Measurements from ENCODE around the gene IGFBP1. TPM values are rescaled to one million over a fixed set of nuclear protein-coding genes. Genes with fewer than 3 reads are reported as not detected.
A peak's percentile ranks its signal among the peaks of the same experiment; 100 is the strongest.
"Not testable (repeated sequence)": the region's sequence is repeated elsewhere in the genome, so short reads cannot be mapped to it uniquely, and the experiment has no call there.

The IGFBP1 gene
- total RNA-seq (not detected), polyA plus RNA-seq (not detected), total RNA-seq (not detected)

- Mint-ChIP-seq H3K27ac (no peak within 1 kb of the TSS), H3K9me3 (peaks cover 0 to 1% (median 0%) of the 10 kb centered on the region in 11 donors), H3K4me1 (peaks cover 0 to 3% (median 0%) of the 10 kb centered on the region in 7 donors), H3K36me3 (no peaks in the 10 kb centered on the region), H3K4me3 (peak within 1 kb of the TSS in 1 of 10 donors; percentile 9), H3K27me3 (peaks cover 48 to 81% (median 53%) of the 10 kb centered on the region in 5 donors)
- no peak within 1 kb of the TSS for H3K27ac ChIP-seq (ENCODE audit: low read depth, low read length)
- no peaks in the 10 kb centered on the region for H3K36me3 ChIP-seq (ENCODE audit: control insufficient read depth in 2 of 3, insufficient read depth in 3 of 3, low read length in 3 of 3)
- ChIA-PET POLR2A (no interaction called here), CTCF (no interaction called here)
- intact Hi-C loops (cut with micrococcal nuclease) = no loop called here
- no peaks in the 10 kb centered on the region for H3K9me3 ChIP-seq (ENCODE audit: control insufficient read depth in 2 of 3, low read length in 3 of 3)
- DNase-seq = no peak
- ATAC-seq = no peak
- no peaks in the 10 kb centered on the region for H3K27me3 ChIP-seq (ENCODE audit: control insufficient read depth in 2 of 2, insufficient read depth in 2 of 2, low read length in 2 of 2)
- no peaks in the 10 kb centered on the region for H3K4me1 ChIP-seq (ENCODE audit: control insufficient read depth in 2 of 2, insufficient read depth in 2 of 2, low read length in 2 of 2)
- H3K4me3 ChIP-seq (ENCODE audit: low read length) = no peak within 1 kb of the TSS
These were observed at the start of gene IGFBP1 for GRCh38 chr7:45888185-45888992. Gene IGFBP1, plus strand, starts transcription at chr7:45888488. Its CDS starts 165 bp downstream, at chr7:45888653.

GRCh38 chr7:45838852-45839251 is 49.4 kb upstream of the IGFBP1 start:
- H3K4me3 ChIP-seq (ENCODE audit: low read length); ATAC-seq: not testable (repeated sequence)

GRCh38 chr7:45841926-45842717 is 46.2 kb upstream of the IGFBP1 start:
- H3K4me3 Mint-ChIP-seq; H3K9me3 Mint-ChIP-seq; H3K4me3 ChIP-seq (ENCODE audit: low read length); intact Hi-C loops (cut with micrococcal nuclease); H3K4me1 Mint-ChIP-seq; H3K4me1 ChIP-seq (ENCODE audit: control insufficient read depth in 2 of 2, insufficient read depth in 2 of 2, low read length in 2 of 2); H3K27ac ChIP-seq (ENCODE audit: low read depth, low read length); DNase-seq; H3K27me3 ChIP-seq (ENCODE audit: control insufficient read depth in 2 of 2, insufficient read depth in 2 of 2, low read length in 2 of 2); H3K27ac Mint-ChIP-seq; H3K9me3 ChIP-seq (ENCODE audit: control insufficient read depth in 2 of 3, low read length in 3 of 3); POLR2A ChIA-PET; ATAC-seq; H3K27me3 Mint-ChIP-seq; H3K36me3 ChIP-seq (ENCODE audit: control insufficient read depth in 2 of 3, insufficient read depth in 3 of 3, low read length in 3 of 3); H3K36me3 Mint-ChIP-seq; CTCF ChIA-PET: not testable (repeated sequence)

More at GRCh38 chr7:45838852-45839251, 49.4 kb upstream of the IGFBP1 start:
- H3K27ac ChIP-seq (ENCODE audit: low read depth, low read length); POLR2A ChIA-PET; H3K27ac Mint-ChIP-seq; H3K36me3 ChIP-seq (ENCODE audit: control insufficient read depth in 2 of 3, insufficient read depth in 3 of 3, low read length in 3 of 3); H3K27me3 ChIP-seq (ENCODE audit: control insufficient read depth in 2 of 2, insufficient read depth in 2 of 2, low read length in 2 of 2); H3K4me1 Mint-ChIP-seq; H3K36me3 Mint-ChIP-seq; H3K27me3 Mint-ChIP-seq; CTCF ChIA-PET; H3K4me3 Mint-ChIP-seq; DNase-seq; H3K4me1 ChIP-seq (ENCODE audit: control insufficient read depth in 2 of 2, insufficient read depth in 2 of 2, low read length in 2 of 2); H3K9me3 Mint-ChIP-seq; H3K9me3 ChIP-seq (ENCODE audit: control insufficient read depth in 2 of 3, low read length in 3 of 3); intact Hi-C loops (cut with micrococcal nuclease): not testable (repeated sequence)

- intact Hi-C loops (cut with micrococcal nuclease); CTCF ChIA-PET; DNase-seq; H3K27ac ChIP-seq (ENCODE audit: low read depth, low read length); H3K27me3 ChIP-seq (ENCODE audit: control insufficient read depth in 2 of 2, insufficient read depth in 2 of 2, low read length in 2 of 2); H3K9me3 ChIP-seq (ENCODE audit: control insufficient read depth in 2 of 3, low read length in 3 of 3); H3K4me1 Mint-ChIP-seq; ATAC-seq; H3K27me3 Mint-ChIP-seq; H3K4me3 ChIP-seq (ENCODE audit: low read length); H3K27ac Mint-ChIP-seq; H3K36me3 ChIP-seq (ENCODE audit: control insufficient read depth in 2 of 3, insufficient read depth in 3 of 3, low read length in 3 of 3); H3K4me3 Mint-ChIP-seq; POLR2A ChIA-PET; H3K4me1 ChIP-seq (ENCODE audit: control insufficient read depth in 2 of 2, insufficient read depth in 2 of 2, low read length in 2 of 2); H3K9me3 Mint-ChIP-seq; H3K36me3 Mint-ChIP-seq: not testable (repeated sequence)
These were observed 41.8 kb upstream of the IGFBP1 start for GRCh38 chr7:45846536-45846935.

GRCh38 chr7:45848734-45849133 is 39.6 kb upstream of the IGFBP1 start:
- H3K9me3 Mint-ChIP-seq; H3K9me3 ChIP-seq (ENCODE audit: control insufficient read depth in 2 of 3, low read length in 3 of 3); H3K27me3 ChIP-seq (ENCODE audit: control insufficient read depth in 2 of 2, insufficient read depth in 2 of 2, low read length in 2 of 2); intact Hi-C loops (cut with micrococcal nuclease); ATAC-seq; H3K27ac Mint-ChIP-seq; POLR2A ChIA-PET; H3K27ac ChIP-seq (ENCODE audit: low read depth, low read length); H3K4me3 Mint-ChIP-seq; H3K4me1 Mint-ChIP-seq; H3K36me3 ChIP-seq (ENCODE audit: control insufficient read depth in 2 of 3, insufficient read depth in 3 of 3, low read length in 3 of 3); H3K36me3 Mint-ChIP-seq; CTCF ChIA-PET; H3K4me3 ChIP-seq (ENCODE audit: low read length); DNase-seq; H3K4me1 ChIP-seq (ENCODE audit: control insufficient read depth in 2 of 2, insufficient read depth in 2 of 2, low read length in 2 of 2): not testable (repeated sequence)
- H3K27me3 Mint-ChIP-seq = peaks cover 0 to 16% (median 8%) of the 10 kb centered on the region in 5 donors

- H3K4me1 ChIP-seq (ENCODE audit: control insufficient read depth in 2 of 2, insufficient read depth in 2 of 2, low read length in 2 of 2); H3K9me3 ChIP-seq (ENCODE audit: control insufficient read depth in 2 of 3, low read length in 3 of 3); H3K9me3 Mint-ChIP-seq; H3K27me3 ChIP-seq (ENCODE audit: control insufficient read depth in 2 of 2, insufficient read depth in 2 of 2, low read length in 2 of 2); H3K36me3 Mint-ChIP-seq; H3K36me3 ChIP-seq (ENCODE audit: control insufficient read depth in 2 of 3, insufficient read depth in 3 of 3, low read length in 3 of 3); H3K4me3 ChIP-seq (ENCODE audit: low read length); H3K4me1 Mint-ChIP-seq; ATAC-seq; POLR2A ChIA-PET; DNase-seq; H3K4me3 Mint-ChIP-seq; CTCF ChIA-PET; H3K27ac ChIP-seq (ENCODE audit: low read depth, low read length): not testable (repeated sequence)
- H3K27ac Mint-ChIP-seq = peak overlapping the region in 2 of 9 donors; percentile 32 to 38
- H3K27me3 Mint-ChIP-seq = peaks cover 3 to 27% (median 14%) of the 10 kb centered on the region in 5 donors
- intact Hi-C loops (cut with micrococcal nuclease) = loop anchor here in 1 of 2 donors (5.0 kb wide), 1 partner anchor 96 kb away; no protein-coding TSS in a partner anchor
These were observed 35.3 kb upstream of the IGFBP1 start for GRCh38 chr7:45852984-45853383.
